ENCODE results near the gene VTI1B. TPM values are rescaled to one million over a fixed set of nuclear protein-coding genes. Genes with fewer than 3 reads are reported as not detected.

Gene VTI1B
- total RNA-seq, 1 donor from 2014 or later: 43.2 TPM

DNA sequence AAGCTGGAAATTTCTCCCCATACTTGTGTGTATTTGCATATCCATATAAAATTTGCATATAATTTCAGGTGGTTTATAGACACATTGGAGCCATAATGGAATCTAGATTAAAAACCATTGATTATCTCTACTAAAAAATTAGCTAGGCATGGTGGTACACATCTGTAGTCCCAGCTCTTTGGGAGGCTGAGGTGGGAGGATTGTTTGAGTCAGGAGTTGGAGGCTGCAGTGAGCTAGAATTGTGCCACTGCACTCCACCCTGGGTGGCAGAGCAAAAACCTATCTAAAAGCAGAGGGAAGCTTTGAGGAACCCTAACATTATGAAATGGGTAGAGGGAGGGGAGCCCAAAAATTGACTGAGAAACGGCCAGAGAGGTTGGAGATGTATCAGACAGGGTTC is 23.7 kb upstream of the VTI1B start:
- no peak overlapping the region for H3K4me3 ChIP-seq
- intact Hi-C loops (cut with DNase I): loop anchor here (10.0 kb wide), 2 partner anchors 343 to 453 kb away; partner anchors contain the start of genes ATP6V1D and PALS1
- TF ChIP-seq, protein P1, sequence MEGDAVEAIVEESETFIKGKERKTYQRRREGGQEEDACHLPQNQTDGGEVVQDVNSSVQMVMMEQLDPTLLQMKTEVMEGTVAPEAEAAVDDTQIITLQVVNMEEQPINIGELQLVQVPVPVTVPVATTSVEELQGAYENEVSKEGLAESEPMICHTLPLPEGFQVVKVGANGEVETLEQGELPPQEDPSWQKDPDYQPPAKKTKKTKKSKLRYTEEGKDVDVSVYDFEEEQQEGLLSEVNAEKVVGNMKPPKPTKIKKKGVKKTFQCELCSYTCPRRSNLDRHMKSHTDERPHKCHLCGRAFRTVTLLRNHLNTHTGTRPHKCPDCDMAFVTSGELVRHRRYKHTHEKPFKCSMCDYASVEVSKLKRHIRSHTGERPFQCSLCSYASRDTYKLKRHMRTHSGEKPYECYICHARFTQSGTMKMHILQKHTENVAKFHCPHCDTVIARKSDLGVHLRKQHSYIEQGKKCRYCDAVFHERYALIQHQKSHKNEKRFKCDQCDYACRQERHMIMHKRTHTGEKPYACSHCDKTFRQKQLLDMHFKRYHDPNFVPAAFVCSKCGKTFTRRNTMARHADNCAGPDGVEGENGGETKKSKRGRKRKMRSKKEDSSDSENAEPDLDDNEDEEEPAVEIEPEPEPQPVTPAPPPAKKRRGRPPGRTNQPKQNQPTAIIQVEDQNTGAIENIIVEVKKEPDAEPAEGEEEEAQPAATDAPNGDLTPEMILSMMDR (IDR thresholded peaks at IDR 0.05): no peak
- no peak overlapping the region for H3K27ac ChIP-seq
- DNase-seq (ENCODE audit: low spot score in 2 of 2): no peak
- H3K36me3 ChIP-seq: no peaks in the 10 kb centered on the region
- H3K27me3 ChIP-seq: no peaks in the 10 kb centered on the region
- no peaks in the 10 kb centered on the region for H3K9me3 ChIP-seq
- peaks cover 0 to 5% of the 10 kb centered on the region in 2 donors for H3K4me1 ChIP-seq

DNA sequence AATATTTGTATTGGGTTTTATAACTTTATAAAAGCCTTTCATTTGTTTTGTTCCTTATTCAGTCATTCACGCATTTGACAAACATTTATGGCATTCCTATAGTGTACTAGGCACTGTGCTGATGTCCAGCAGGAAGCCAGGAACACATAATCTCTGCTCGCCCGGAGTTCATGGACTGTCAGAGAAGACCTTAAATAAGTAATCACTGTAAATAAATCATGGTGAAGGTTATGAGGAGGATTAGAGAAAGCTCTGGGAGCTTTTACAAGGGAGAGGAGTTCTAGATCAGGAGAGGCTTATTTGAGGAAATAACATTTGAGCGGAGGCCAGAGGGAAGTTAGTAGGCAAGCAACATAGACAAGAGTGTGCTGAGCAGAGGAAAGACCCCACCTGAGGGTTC is 22.6 kb upstream of the VTI1B start:
- Histone ChIP-seq H3K27me3 (no peaks in the 10 kb centered on the region), H3K4me3 (no peak overlapping the region), H3K27ac (no peak overlapping the region), H3K36me3 (peaks cover under 1 to 5% of the 10 kb centered on the region in 2 donors), H3K4me1 (peaks cover 0 to 5% of the 10 kb centered on the region in 2 donors), H3K9me3 (no peaks in the 10 kb centered on the region)
- no peak for DNase-seq (ENCODE audit: low spot score in 2 of 2)
- intact Hi-C loops (cut with DNase I): loop anchor here (10.0 kb wide), 2 partner anchors 342 to 452 kb away; partner anchors contain the start of genes ATP6V1D and PALS1
- TF ChIP-seq, protein P1 (IDR thresholded peaks at IDR 0.05): no peak

DNA sequence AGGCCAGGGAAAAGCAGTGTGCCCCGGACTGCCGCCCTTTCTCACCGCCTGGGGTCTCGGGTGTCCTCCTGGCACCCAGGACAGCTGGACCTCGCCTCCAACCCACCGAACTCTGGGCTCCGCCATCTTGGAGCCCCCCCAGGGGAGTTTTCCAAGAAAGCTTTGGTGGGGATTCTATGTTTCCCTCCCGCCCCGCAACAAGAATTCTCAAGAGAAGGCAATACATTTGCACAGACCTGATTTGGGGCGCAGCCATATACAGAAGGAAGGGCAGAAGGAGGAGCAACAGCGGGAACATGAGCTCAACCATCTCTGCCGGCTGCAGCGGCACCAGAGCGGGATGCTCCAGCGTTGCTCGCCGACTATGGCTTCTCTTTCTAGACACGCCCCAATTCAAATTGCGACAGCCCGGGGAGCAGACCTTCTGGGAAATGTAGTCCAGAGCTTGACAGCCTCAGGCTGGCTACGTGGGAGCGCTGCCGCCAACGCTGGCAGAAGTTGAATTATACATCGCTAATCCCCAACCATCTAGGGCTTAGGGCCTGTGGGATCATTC is 21.0 kb upstream of the VTI1B start, which contains the start of gene RDH11:
Gene RDH11, minus strand, starts transcription at position 371 of the 556 bp plus-strand sequence. Its CDS starts 61 bp downstream, at position 310.
- H3K27ac ChIP-seq: peak within 1 kb of the TSS; percentile 74 to 84
- peak; percentile 70 to 94 for DNase-seq (ENCODE audit: low spot score in 2 of 2)
- H3K4me3 ChIP-seq: peak within 1 kb of the TSS; percentile 68 to 88
- TF ChIP-seq, protein P1 (IDR thresholded peaks at IDR 0.05): no peak
- no peaks in the 10 kb centered on the region for H3K9me3 ChIP-seq
- peaks cover 0 to 5% of the 10 kb centered on the region in 2 donors for H3K4me1 ChIP-seq
- no peaks in the 10 kb centered on the region for H3K27me3 ChIP-seq
- intact Hi-C loops (cut with DNase I): loop anchor here (2.0 to 10.0 kb wide), 4 partner anchors 21 to 451 kb away; partner anchors contain the start of genes ARG2, ATP6V1D, PALS1 and VTI1B
- peaks cover 7 to 18% of the 10 kb centered on the region in 2 donors for H3K36me3 ChIP-seq

DNA sequence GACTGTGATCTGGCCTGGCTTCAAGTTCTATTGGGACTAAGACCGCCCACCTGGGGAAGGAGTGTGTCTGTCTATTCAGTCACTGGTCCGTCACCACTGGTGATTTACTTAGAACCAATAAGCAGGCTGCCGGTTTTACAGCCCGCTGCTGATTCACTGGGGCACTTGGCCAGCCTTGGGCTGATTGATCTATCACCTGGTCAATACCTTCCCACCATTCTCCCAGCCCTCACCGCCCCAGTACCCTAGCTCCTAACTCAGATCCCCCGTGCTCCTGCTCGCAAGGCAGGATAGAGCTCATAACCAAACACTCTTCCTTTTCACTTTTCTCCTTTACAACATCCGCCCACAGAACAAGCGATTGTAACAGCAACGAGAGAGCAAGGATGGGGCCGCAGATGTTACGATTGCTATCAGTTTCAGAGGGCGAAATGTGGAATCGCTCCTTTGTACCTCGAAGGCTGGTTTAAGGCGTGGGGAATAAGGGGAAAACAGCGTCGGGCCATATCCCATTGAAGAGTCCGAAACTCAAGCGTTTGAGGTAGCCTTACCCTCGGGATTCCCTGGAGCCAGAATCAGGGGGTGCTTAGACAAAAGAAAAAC is 20.5 kb upstream of the VTI1B start:
- intact Hi-C loops (cut with DNase I): loop anchor here (2.0 to 10.0 kb wide), 4 partner anchors 20 to 450 kb away; partner anchors contain the start of genes ARG2, ATP6V1D, PALS1 and VTI1B
- peaks cover 0 to 5% of the 10 kb centered on the region in 2 donors for H3K4me1 ChIP-seq
- H3K36me3 ChIP-seq: peaks cover 12 to 24% of the 10 kb centered on the region in 2 donors
- H3K4me3 ChIP-seq: peak overlapping the region; percentile 68 to 88
- TF ChIP-seq, protein P1 (IDR thresholded peaks at IDR 0.05): no peak
- peak overlapping the region; percentile 74 to 84 for H3K27ac ChIP-seq
- H3K9me3 ChIP-seq: no peaks in the 10 kb centered on the region
- DNase-seq (ENCODE audit: low spot score in 2 of 2): peak; percentile 49 to 85
- H3K27me3 ChIP-seq: no peaks in the 10 kb centered on the region

DNA sequence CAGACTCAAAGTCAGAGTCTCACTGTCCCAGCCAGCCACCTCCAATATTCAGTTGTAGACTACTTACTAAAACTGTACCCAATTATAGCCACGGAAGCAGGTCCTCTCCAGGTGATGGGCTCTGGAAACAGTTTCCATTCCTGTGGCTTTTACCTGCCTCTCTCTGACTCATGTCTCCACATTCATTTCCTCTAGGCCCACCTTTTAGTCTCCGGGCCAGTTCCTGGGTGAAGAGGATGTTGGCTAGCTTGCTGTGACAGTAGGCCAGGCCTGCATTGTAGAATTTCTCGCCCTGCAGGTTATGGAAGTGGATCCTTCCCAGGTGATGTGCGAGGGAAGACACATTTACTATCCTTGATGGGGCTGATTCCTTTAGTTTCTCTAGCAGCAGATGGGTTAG is 15.6 kb upstream of the VTI1B start:
- no peak overlapping the region for H3K4me3 ChIP-seq
- H3K36me3 ChIP-seq: peaks cover 35 to 61% of the 10 kb centered on the region in 2 donors
- H3K27me3 ChIP-seq: no peaks in the 10 kb centered on the region
- intact Hi-C loops (cut with DNase I): loop anchor here (10.0 kb wide), 2 partner anchors 335 to 445 kb away; partner anchors contain the start of genes ATP6V1D and PALS1
- no peak overlapping the region for H3K27ac ChIP-seq
- no peaks in the 10 kb centered on the region for H3K9me3 ChIP-seq
- peaks cover 0 to 5% of the 10 kb centered on the region in 2 donors for H3K4me1 ChIP-seq
- no peak for DNase-seq (ENCODE audit: low spot score in 2 of 2)
- TF ChIP-seq, protein P1 (IDR thresholded peaks at IDR 0.05): no peak
